RWPE2 (cell line): ENCODE measurements around the gene TMEM39B.
"Not testable (repeated sequence)": the region's sequence is repeated elsewhere in the genome, so short reads cannot be mapped to it uniquely, and the experiment has no call there.

Experiments
- ATAC-seq: fragments of 200-7000 bp; cut with Tn5 transposase; 3 replicates; pipeline ENCODE4 v1.9.1; 2021; ENCODE audit warnings: low read depth
- DNase-seq: peaks from one replicate; pipeline ENCODE4 v3.0.0-alpha.2; 2020; ENCODE audit warnings: low spot score
- H3K27ac ChIP-seq: fragments of 450-650 bp; 2 replicates; pipeline ENCODE4 v1.5.1; 2017; ENCODE audit warnings: mild to moderate bottlenecking; ENCODE audit not compliant: poor library complexity, severe bottlenecking
- H3K27me3 ChIP-seq: fragments of 250-450 bp; sonication (Bioruptor Pico); 2 replicates; pipeline ENCODE4 v1.5.1; 2021; ENCODE audit warnings: mild to moderate bottlenecking, moderate library complexity; ENCODE audit not compliant: insufficient read depth, poor library complexity, severe bottlenecking
- H3K36me3 ChIP-seq: fragments of 250-450 bp; sonication (Bioruptor Pico); 2 replicates; pipeline ENCODE4 v1.5.1; 2020; ENCODE audit warnings: low read depth, mild to moderate bottlenecking, moderate library complexity
- H3K4me1 ChIP-seq: fragments of 250-450 bp; sonication (Bioruptor Pico); 2 replicates; pipeline ENCODE4 v1.5.1; 2021; ENCODE audit warnings: mild to moderate bottlenecking, moderate library complexity; ENCODE audit not compliant: insufficient read depth, poor library complexity, severe bottlenecking
- H3K4me3 ChIP-seq: fragments of 250-450 bp; sonication (Bioruptor Pico); 2 replicates; pipeline ENCODE4 v1.5.1; 2021; ENCODE audit warnings: mild to moderate bottlenecking, moderate library complexity; ENCODE audit not compliant: severe bottlenecking
- H3K9me3 ChIP-seq: fragments of 250-450 bp; sonication (Bioruptor Pico); 2 replicates; pipeline ENCODE4 v1.5.1; 2021; ENCODE audit warnings: mild to moderate bottlenecking, moderate library complexity; ENCODE audit not compliant: severe bottlenecking
- TF ChIP-seq, protein P1 (sequence below): fragments of 450-650 bp; IDR thresholded peaks from one replicate; pipeline ENCODE4 v1.5.1; 2017; ENCODE audit warnings: mild to moderate bottlenecking, moderate library complexity; ENCODE audit not compliant: poor library complexity, severe bottlenecking

Gene TMEM39B

DNA sequence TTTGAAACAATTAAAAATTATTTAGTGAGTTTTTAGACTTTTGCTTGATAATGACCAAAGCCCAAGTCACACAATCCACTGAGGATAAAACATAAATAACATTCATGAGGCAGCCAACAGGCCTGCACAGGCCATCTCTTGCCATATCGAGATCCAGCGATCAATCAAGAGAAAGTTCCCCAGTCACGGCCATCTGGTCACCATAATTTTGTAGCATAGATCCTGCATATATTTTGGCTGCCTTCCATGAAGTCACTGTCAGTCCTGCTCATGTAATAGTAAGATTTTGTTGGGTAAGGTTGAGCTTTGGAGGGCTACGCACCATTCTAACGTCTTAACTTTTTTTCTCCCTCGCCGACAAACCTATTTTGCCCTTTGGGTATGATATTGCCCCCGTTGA lies 52.6 kb downstream of the TMEM39B start:
- ATAC-seq (no peak), DNase-seq (no peak)
- Histone ChIP-seq H3K27ac (no peak overlapping the region), H3K4me1 (no peaks in the 10 kb centered on the region), H3K9me3 (no peaks in the 10 kb centered on the region), H3K4me3 (no peak overlapping the region), H3K27me3 (no peaks in the 10 kb centered on the region), H3K36me3 (peaks cover 14% of the 10 kb centered on the region; the same call in 1 of the 2 replicates)
- TF ChIP-seq, protein P1, sequence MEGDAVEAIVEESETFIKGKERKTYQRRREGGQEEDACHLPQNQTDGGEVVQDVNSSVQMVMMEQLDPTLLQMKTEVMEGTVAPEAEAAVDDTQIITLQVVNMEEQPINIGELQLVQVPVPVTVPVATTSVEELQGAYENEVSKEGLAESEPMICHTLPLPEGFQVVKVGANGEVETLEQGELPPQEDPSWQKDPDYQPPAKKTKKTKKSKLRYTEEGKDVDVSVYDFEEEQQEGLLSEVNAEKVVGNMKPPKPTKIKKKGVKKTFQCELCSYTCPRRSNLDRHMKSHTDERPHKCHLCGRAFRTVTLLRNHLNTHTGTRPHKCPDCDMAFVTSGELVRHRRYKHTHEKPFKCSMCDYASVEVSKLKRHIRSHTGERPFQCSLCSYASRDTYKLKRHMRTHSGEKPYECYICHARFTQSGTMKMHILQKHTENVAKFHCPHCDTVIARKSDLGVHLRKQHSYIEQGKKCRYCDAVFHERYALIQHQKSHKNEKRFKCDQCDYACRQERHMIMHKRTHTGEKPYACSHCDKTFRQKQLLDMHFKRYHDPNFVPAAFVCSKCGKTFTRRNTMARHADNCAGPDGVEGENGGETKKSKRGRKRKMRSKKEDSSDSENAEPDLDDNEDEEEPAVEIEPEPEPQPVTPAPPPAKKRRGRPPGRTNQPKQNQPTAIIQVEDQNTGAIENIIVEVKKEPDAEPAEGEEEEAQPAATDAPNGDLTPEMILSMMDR: no peak

DNA sequence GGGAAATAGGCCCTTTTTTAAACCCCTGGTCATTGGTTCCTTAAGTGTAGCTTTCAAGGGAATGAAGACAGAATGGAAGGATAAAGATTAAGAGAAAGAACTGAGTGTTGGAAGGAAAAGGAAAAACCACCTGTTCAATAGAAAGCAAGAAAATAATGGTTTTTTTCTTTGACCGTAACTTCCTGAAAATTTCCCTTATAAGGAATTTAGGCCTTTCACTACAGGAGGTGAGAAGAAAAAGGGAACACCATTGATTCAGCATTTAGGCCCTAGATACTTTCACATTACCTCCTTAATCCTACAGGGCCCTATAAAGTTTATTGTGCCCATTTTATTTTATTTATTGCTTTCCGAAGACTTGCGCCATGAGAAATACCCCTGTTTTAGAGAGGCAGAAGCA lies 54.0 kb downstream of the TMEM39B start:
- H3K36me3 ChIP-seq: peaks cover 26% of the 10 kb centered on the region
- TF ChIP-seq, protein P1: no peak
- no peaks in the 10 kb centered on the region for H3K27me3 ChIP-seq
- no peaks in the 10 kb centered on the region for H3K9me3 ChIP-seq
- no peak overlapping the region for H3K4me3 ChIP-seq
- H3K4me1 ChIP-seq: no peaks in the 10 kb centered on the region
- DNase-seq (no peak), ATAC-seq (no peak)
- no peak overlapping the region for H3K27ac ChIP-seq

DNA sequence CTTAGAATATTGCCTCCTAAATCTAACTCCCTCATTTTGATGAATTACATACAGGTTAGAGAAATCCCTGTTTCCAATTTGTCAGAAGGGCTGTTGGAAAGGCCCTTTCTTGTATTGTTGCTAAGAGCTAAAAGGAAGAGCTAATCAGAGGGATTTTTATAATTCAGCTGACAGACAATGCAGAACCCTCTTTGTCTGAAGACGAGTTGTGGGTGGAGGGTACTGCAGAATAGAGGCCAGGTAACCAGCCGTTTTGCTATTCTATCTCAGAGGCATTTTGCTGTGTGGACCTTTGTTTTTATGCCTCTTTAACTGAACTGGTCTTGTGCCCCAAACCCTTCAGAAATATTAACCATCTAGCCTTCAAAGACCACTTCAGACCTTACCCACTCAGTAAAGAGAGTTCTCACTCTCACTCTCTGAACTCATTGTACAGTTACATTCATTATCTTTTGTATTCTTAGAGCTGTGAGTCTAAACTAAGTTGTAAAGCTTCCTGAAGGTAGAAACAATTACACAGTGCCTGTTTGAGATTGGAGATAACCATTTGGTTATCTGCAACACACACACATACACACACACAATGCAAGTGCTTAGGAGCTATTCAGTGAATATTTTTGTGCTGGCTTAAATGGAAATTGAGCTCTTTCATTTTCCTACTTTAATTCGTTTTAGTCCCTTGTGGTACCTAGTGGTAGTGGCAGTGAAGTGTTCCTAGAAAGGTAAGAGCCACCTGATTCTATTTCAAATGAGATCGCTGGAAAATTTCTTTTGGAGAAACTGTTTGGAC lies 54.9 kb downstream of the TMEM39B start:
- Histone ChIP-seq H3K36me3 (peaks cover 30% of the 10 kb centered on the region), H3K27me3 (no peaks in the 10 kb centered on the region), H3K4me3 (no peak overlapping the region), H3K4me1 (peaks cover 5% of the 10 kb centered on the region), H3K9me3 (no peaks in the 10 kb centered on the region), H3K27ac (no peak overlapping the region)
- TF ChIP-seq, protein P1: no peak
- no peak for DNase-seq
- ATAC-seq: no peak

DNA sequence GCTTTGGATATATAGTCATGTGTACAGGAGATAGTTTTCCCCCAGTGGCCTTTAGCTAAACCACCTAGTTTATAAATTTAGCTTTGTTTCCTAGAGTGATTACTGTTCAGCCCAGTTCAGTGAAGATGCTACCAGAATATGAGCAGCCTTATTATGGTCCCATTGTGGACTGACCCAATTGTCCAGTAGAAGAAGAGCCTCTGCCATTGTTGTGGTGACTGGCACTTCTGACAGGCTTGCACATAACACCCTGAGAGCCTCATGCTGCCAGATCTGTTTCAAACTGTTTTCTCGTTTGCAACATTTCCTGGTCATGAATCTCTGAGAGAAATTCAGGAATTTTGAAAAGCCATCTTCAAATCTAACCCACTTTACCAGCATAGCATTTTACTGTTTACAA lies 55.7 kb downstream of the TMEM39B start:
- TF ChIP-seq, protein P1: no peak
- Histone ChIP-seq H3K27me3 (no peaks in the 10 kb centered on the region), H3K4me3 (no peak overlapping the region), H3K36me3 (peaks cover 30% of the 10 kb centered on the region), H3K9me3 (no peaks in the 10 kb centered on the region), H3K4me1 (peaks cover 11% of the 10 kb centered on the region), H3K27ac (no peak overlapping the region)
- ATAC-seq (no peak), DNase-seq (no peak)

DNA sequence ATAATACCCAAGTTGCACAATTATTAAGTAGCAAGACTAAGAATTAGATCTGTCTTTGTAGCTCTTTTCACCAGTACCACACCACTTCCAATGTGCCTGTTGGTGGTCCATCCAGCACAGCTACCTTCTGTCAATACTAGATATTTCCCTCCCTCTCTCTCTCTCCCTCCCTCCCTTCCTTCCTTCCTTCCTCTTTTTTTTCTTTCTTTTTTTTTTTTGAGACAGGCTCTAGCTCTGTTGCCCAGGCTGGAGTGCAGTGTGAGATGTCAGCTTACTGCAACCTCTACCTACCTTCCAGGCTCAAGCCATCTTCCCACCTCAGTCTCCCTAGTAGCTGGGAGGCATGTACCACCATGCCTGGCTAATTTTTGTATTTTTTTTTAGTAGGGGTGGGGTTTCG lies 56.2 kb downstream of the TMEM39B start:
- TF ChIP-seq, protein P1: no peak
- no peak for ATAC-seq

GRCh38 chr1:32133950-32134280 lies 61.2 kb downstream of the TMEM39B start:
- H3K36me3 ChIP-seq: peaks cover 22% of the 10 kb centered on the region
- not testable (repeated sequence) for H3K27me3 ChIP-seq, ATAC-seq, DNase-seq, H3K9me3 ChIP-seq, H3K4me3 ChIP-seq
- H3K27ac ChIP-seq: peak overlapping the region; percentile 77
- peaks cover 18% of the 10 kb centered on the region for H3K4me1 ChIP-seq

More for the DNA sequence above, 56.2 kb downstream of the TMEM39B start:
- Histone ChIP-seq H3K27ac (no peak overlapping the region), H3K9me3 (no peaks in the 10 kb centered on the region), H3K4me1 (peaks cover 13% of the 10 kb centered on the region), H3K4me3 (no peak overlapping the region), H3K27me3 (no peaks in the 10 kb centered on the region), H3K36me3 (peaks cover 30% of the 10 kb centered on the region)
- no peak for DNase-seq
